ENCODE results near the gene FRMPD4.

DNA sequence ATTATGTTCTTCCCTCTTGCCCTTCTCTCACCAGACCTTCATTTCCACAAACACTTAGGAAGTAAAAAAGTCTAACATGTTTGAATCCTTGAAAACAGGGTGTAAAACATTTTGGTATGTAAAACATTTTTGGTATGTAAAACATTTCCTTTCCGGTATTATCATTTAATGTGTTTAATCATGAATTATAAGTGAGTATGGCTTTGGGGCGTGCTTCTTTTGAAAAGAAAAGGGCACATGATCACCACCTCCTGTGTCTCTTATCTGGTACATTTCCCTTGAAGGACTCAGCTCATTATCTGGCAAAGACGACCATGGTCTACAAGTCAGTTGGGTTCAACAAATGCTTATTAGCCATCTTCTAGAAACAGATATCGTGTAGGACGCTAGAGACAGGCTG lies 283.6 kb downstream of the FRMPD4 start:
- TF ChIP-seq, protein P1, sequence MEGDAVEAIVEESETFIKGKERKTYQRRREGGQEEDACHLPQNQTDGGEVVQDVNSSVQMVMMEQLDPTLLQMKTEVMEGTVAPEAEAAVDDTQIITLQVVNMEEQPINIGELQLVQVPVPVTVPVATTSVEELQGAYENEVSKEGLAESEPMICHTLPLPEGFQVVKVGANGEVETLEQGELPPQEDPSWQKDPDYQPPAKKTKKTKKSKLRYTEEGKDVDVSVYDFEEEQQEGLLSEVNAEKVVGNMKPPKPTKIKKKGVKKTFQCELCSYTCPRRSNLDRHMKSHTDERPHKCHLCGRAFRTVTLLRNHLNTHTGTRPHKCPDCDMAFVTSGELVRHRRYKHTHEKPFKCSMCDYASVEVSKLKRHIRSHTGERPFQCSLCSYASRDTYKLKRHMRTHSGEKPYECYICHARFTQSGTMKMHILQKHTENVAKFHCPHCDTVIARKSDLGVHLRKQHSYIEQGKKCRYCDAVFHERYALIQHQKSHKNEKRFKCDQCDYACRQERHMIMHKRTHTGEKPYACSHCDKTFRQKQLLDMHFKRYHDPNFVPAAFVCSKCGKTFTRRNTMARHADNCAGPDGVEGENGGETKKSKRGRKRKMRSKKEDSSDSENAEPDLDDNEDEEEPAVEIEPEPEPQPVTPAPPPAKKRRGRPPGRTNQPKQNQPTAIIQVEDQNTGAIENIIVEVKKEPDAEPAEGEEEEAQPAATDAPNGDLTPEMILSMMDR (IDR thresholded peaks at IDR 0.05) = no peak
- TF ChIP-seq EP300 (IDR thresholded peaks at IDR 0.05) = no peak
- TF ChIP-seq POLR2A (IDR thresholded peaks at IDR 0.05) = no peak
